ENCODE data around the gene MXRA8. TPM values are rescaled to one million over a fixed set of nuclear protein-coding genes. Genes with fewer than 3 reads are reported as not detected.

The MXRA8 gene
- total RNA-seq, 2 experiments from 2014 or later: 1.6 to 2.9 TPM

DNA sequence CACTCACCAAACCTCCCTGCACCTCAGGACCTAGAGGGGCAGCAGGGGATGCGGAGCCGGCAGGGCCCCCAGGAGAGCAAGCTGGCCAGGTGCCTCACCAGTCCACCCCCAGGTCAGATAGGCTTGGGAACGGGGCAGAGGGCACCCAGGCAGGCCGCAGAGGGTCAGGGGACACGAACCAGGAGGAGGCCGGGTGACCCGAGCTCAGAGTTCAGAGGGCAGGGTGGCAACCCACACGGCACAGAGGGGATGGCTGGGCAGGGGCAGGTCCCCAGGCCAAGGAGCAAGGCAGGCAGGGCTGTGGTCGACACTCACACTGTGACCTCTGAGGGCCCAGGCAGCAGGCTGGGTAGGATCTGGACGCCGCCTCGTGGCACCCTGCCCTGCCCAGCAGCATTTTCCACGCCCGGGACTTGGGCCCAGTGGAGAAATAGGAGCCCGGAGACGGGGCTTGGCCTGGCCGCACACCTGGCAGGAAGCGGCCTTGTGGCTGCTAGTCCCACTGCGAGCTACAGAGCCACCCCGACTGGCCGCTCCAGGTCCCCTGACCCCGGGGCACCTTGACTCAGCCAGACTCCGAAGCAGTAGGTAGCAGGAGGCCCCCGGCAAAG is 14.4 kb downstream of the MXRA8 start:
- Mint-ChIP-seq H3K27me3 (no peaks in the 10 kb centered on the region), H3K4me3 (no peak overlapping the region), H3K27ac (no peak overlapping the region), H3K4me1 (ENCODE audit: low read depth) (peaks cover 16% of the 10 kb centered on the region), H3K36me3 (ENCODE audit: low read depth) (peaks cover 7% of the 10 kb centered on the region), H3K9me3 (no peaks in the 10 kb centered on the region)
- POLR2A ChIA-PET: no interaction called here
- H3K9me3 ChIP-seq (ENCODE audit: control insufficient read depth in 1 of 2, insufficient read depth in 1 of 2, low read length in 2 of 2): no peaks in the 10 kb centered on the region
- CTCF ChIA-PET: interaction anchor here (1.2 kb wide), 1 partner anchor 28 kb away, joined by 3 read pairs; no protein-coding TSS in a partner anchor
- intact Hi-C loops (cut with DNase I, micrococcal nuclease): no loop called here
- TF ChIP-seq, protein P1, sequence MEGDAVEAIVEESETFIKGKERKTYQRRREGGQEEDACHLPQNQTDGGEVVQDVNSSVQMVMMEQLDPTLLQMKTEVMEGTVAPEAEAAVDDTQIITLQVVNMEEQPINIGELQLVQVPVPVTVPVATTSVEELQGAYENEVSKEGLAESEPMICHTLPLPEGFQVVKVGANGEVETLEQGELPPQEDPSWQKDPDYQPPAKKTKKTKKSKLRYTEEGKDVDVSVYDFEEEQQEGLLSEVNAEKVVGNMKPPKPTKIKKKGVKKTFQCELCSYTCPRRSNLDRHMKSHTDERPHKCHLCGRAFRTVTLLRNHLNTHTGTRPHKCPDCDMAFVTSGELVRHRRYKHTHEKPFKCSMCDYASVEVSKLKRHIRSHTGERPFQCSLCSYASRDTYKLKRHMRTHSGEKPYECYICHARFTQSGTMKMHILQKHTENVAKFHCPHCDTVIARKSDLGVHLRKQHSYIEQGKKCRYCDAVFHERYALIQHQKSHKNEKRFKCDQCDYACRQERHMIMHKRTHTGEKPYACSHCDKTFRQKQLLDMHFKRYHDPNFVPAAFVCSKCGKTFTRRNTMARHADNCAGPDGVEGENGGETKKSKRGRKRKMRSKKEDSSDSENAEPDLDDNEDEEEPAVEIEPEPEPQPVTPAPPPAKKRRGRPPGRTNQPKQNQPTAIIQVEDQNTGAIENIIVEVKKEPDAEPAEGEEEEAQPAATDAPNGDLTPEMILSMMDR (IDR thresholded peaks at IDR 0.05): no peak
- no peak overlapping the region for H3K4me3 ChIP-seq (ENCODE audit: low read length)
- ATAC-seq (ENCODE audit: poor library complexity): no peak
- H3K27me3 ChIP-seq (ENCODE audit: control insufficient read depth in 1 of 2, insufficient read depth in 2 of 2, low read length in 2 of 2): no peaks in the 10 kb centered on the region
- H3K27ac ChIP-seq (ENCODE audit: low read depth in 1 of 2, low read length in 2 of 2): no peak overlapping the region
- peaks cover 11% of the 10 kb centered on the region for H3K36me3 ChIP-seq (ENCODE audit: insufficient read depth, low read length)
- DNase-seq: no peak
- H3K4me1 ChIP-seq (ENCODE audit: insufficient read depth, low read length): peaks cover 32% of the 10 kb centered on the region

DNA sequence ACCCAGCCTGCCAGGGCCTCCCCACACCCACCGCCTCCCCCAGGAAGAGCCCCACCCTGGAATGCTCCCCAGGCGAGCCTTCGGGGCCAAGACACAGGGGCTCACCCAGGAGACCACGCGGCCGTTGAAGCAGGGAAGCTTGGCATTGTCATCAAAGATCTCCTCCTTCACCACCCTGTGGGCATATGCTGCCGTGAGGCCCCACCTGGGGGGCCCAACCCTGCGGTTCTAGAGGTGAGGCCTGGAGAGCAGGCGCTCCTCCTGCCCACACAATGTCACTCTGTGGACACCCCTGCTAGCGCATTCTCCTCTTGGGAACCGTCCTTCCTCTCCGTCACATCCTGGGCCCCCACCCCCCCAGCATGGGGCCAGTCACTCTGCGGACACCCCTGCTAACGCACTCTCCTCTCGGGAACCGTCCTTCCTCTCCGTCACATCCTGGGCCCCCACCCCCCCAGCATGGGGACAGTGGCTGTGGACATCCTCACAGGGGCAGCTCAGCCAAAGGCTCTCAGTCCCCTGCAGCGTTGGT is 15.7 kb downstream of the MXRA8 start:
- Histone ChIP-seq H3K9me3 (ENCODE audit: control insufficient read depth in 1 of 2, insufficient read depth in 1 of 2, low read length in 2 of 2) (no peaks in the 10 kb centered on the region), H3K36me3 (ENCODE audit: insufficient read depth, low read length) (peaks cover 15% of the 10 kb centered on the region), H3K27me3 (ENCODE audit: control insufficient read depth in 1 of 2, insufficient read depth in 2 of 2, low read length in 2 of 2) (no peaks in the 10 kb centered on the region), H3K4me3 (ENCODE audit: low read length) (no peak overlapping the region), H3K4me1 (ENCODE audit: insufficient read depth, low read length) (peaks cover 24% of the 10 kb centered on the region), H3K27ac (ENCODE audit: low read depth in 1 of 2, low read length in 2 of 2) (no peak overlapping the region)
- ChIA-PET CTCF (interaction anchor here (1.2 kb wide), 1 partner anchor 29 kb away, joined by 3 read pairs; no protein-coding TSS in a partner anchor), POLR2A (no interaction called here)
- TF ChIP-seq, protein P1 (IDR thresholded peaks at IDR 0.05): no peak
- H3K4me1 Mint-ChIP-seq (ENCODE audit: low read depth): peaks cover 11% of the 10 kb centered on the region
- H3K36me3 Mint-ChIP-seq (ENCODE audit: low read depth): peaks cover 7% of the 10 kb centered on the region
- H3K27ac Mint-ChIP-seq: no peak overlapping the region
- no peaks in the 10 kb centered on the region for H3K9me3 Mint-ChIP-seq
- no peaks in the 10 kb centered on the region for H3K27me3 Mint-ChIP-seq
- intact Hi-C loops (cut with DNase I, micrococcal nuclease): no loop called here
- no peak for DNase-seq
- ATAC-seq (ENCODE audit: poor library complexity): no peak
- H3K4me3 Mint-ChIP-seq: no peak overlapping the region

DNA sequence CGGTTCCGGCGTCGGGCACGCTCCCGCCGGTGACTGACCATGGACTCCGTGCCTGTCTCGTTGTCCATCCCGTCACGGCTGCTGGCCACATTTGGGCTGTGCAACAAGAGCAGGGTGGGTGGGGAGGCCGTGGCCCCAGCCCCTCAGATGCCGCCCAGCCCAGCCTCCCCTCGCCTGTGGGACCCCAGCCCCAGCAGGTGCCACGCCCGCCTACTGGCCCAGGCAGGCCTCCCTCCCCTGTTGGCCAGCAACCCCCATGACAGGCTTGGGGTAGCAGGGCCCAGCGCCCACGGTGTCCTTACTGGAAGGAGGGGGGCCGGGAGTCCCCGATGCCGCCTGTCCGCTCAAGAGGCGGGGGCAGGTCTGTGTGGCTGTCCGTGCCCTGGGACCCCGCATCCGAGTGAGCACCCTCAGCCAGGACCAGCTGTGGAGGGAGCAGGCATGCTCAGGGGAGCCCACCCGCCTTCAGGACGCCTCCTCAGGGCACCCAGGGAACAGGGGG is 16.2 kb downstream of the MXRA8 start:
- Mint-ChIP-seq H3K27ac (no peak overlapping the region), H3K9me3 (no peaks in the 10 kb centered on the region), H3K4me3 (no peak overlapping the region), H3K27me3 (no peaks in the 10 kb centered on the region), H3K36me3 (ENCODE audit: low read depth) (peaks cover 7% of the 10 kb centered on the region), H3K4me1 (ENCODE audit: low read depth) (peaks cover 6% of the 10 kb centered on the region)
- no peak overlapping the region for H3K27ac ChIP-seq (ENCODE audit: low read depth in 1 of 2, low read length in 2 of 2)
- peaks cover 15% of the 10 kb centered on the region for H3K36me3 ChIP-seq (ENCODE audit: insufficient read depth, low read length)
- no peak overlapping the region for H3K4me3 ChIP-seq (ENCODE audit: low read length)
- intact Hi-C loops (cut with DNase I, micrococcal nuclease): no loop called here
- H3K9me3 ChIP-seq (ENCODE audit: control insufficient read depth in 1 of 2, insufficient read depth in 1 of 2, low read length in 2 of 2): no peaks in the 10 kb centered on the region
- H3K27me3 ChIP-seq (ENCODE audit: control insufficient read depth in 1 of 2, insufficient read depth in 2 of 2, low read length in 2 of 2): no peaks in the 10 kb centered on the region
- no peak for DNase-seq
- no peak for ATAC-seq (ENCODE audit: poor library complexity)
- H3K4me1 ChIP-seq (ENCODE audit: insufficient read depth, low read length): peaks cover 18% of the 10 kb centered on the region
- ChIA-PET POLR2A (no interaction called here), CTCF (no interaction called here)
- TF ChIP-seq, protein P1 (IDR thresholded peaks at IDR 0.05): no peak
